Measurements from ENCODE around the gene DND1.

The DND1 gene

DNA sequence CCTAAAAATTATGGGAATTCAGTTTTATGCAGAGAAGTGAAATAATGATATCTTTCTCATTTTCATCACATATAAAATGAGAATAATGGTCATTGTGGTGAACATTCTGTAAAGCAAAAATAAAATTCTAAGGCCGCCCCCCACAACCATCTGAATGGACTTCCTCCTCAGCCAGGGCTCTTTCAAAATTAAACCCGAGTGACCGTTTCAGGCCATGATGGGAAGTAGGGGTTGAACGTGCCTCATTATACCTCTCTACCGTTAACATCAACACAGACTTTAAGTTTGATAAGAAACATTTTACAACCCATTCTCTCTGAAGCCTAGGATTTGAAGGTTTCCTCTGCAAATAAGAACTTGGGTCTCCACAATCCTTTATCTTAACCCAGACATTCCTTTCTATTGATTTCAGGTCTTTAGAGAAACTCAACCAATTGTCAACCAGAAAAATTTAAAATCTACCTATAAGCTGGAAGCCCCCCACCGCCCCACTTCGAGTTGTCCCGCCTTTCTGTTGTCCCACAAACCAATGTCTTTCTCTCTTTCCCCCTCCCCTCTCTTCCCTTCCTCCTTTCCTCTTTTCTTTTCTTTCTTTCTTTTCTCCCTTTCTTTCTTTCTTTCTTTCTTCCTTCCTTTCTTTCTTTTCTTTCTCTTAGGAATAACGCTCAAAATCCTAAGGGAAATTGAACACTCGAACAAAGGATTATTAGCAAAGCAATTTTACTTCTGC lies 35.8 kb downstream of the DND1 start:
- Histone ChIP-seq H3K4me1 (peaks cover 6% of the 10 kb centered on the region), H3K4me3 (ENCODE audit: low read depth, low read length) (no peak overlapping the region), H3K27me3 (no peaks in the 10 kb centered on the region; the same call in 1 of the 2 replicates), H3K36me3 (peaks cover 15% of the 10 kb centered on the region), H3K9me3 (no peaks in the 10 kb centered on the region)
- DNase-seq = no peak
- TF ChIP-seq, protein P1, sequence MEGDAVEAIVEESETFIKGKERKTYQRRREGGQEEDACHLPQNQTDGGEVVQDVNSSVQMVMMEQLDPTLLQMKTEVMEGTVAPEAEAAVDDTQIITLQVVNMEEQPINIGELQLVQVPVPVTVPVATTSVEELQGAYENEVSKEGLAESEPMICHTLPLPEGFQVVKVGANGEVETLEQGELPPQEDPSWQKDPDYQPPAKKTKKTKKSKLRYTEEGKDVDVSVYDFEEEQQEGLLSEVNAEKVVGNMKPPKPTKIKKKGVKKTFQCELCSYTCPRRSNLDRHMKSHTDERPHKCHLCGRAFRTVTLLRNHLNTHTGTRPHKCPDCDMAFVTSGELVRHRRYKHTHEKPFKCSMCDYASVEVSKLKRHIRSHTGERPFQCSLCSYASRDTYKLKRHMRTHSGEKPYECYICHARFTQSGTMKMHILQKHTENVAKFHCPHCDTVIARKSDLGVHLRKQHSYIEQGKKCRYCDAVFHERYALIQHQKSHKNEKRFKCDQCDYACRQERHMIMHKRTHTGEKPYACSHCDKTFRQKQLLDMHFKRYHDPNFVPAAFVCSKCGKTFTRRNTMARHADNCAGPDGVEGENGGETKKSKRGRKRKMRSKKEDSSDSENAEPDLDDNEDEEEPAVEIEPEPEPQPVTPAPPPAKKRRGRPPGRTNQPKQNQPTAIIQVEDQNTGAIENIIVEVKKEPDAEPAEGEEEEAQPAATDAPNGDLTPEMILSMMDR (IDR thresholded peaks at IDR 0.05; ENCODE audit: low read depth, low read length) = no peak

DNA sequence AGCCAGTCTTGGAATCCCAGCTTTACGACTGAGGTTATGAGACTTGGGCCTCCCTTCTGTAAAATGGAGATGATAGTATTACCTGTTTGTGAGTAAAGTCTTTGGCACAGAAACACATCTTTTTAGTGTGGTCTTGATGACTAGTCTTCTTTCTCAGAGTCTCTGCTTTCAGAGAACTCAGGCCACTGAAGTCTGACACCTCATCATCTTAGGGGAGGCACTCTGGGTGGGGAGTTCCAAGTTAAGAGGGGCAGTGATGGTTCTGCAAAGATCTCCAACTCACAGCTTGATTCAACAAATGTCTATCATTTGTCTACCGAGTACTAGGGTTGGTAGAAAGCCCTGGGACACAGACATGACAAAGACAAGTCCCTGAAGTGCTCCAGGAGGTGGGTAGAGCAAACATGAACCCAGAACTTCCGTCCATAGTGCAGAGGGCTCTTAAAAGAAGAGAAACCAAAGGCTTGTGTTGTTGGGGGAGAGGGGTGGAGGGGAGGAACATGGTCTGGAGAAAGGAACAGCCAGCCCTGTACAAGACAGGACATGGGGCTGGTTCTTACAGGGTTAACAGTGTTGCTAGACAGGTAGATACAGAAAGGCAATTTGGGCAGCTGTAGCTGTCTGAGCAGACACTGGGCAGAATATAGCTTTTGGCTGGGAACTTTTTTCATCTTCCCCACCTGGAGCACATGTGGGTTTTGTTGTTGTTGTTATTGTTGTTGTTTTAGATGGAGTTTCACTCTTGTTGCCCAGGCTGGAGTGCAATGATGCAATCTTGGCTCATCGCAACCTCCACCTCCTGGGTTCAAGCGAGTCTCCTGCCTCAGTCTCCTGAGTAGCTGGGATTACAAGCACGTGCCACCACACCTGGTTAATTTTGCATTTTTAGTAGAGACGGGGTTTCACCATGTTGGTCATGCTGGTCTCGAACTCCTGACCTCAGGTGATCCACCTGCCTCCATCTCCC lies 37.8 kb downstream of the DND1 start:
- DNase-seq = no peak
- Histone ChIP-seq H3K36me3 (no peaks in the 10 kb centered on the region), H3K4me3 (ENCODE audit: low read depth, low read length) (no peak overlapping the region), H3K4me1 (peaks cover 7% of the 10 kb centered on the region), H3K27me3 (no peaks in the 10 kb centered on the region; the same call in 1 of the 2 replicates), H3K9me3 (0 out of 2 replicates have a peak, but pooled peaks cover 2% of the 10 kb centered on the region)
- TF ChIP-seq, protein P1 (IDR thresholded peaks at IDR 0.05; ENCODE audit: low read depth, low read length) = no peak

DNA sequence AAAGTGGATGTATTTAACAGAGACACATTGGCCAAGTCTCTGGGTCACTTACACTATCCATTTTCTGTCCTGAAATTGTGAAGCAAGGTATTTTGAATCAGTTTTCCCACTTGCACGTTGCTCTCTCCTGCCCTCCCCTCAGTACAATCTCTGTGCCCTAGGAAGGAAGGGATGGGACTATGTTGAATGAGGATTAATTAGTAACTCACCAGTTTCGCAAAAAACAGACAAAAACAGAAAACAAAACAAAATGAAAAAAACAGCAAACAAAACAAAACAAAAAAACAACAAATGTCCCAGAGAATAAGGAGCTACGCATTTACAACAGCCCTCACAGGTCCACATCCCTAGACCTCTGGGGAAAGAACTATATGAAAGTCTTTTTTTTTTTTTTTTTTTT lies 39.3 kb downstream of the DND1 start:
- Histone ChIP-seq H3K4me3 (ENCODE audit: low read depth, low read length) (no peak overlapping the region), H3K27me3 (no peaks in the 10 kb centered on the region; the same call in 1 of the 2 replicates), H3K9me3 (0 out of 2 replicates have a peak, but pooled peaks cover 2% of the 10 kb centered on the region), H3K4me1 (peaks cover 9% of the 10 kb centered on the region), H3K36me3 (no peaks in the 10 kb centered on the region)
- TF ChIP-seq, protein P1 (IDR thresholded peaks at IDR 0.05; ENCODE audit: low read depth, low read length) = no peak
- no peak for DNase-seq

DNA sequence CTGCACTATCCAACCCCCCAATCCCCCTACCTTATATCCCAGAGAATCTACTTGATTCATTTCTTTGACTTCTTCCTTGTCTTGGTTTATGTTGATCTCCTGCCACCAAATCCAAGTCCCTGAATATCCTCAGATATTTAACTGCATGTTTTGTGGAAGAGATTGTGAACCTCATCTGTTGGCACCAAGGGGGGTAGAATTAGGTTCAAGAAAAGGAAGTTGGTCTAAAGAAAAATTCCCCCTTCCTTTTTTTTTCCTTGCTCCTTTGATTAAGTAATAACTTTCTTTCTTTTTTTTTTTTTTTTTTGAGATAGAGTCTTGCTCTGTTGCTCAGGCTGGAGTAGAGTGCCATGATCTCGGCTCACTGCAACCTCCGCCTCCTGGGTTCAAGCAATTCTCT lies 39.9 kb downstream of the DND1 start:
- Histone ChIP-seq H3K27me3 (no peaks in the 10 kb centered on the region; the same call in 1 of the 2 replicates), H3K4me3 (ENCODE audit: low read depth, low read length) (peak overlapping the region; percentile 58), H3K36me3 (no peaks in the 10 kb centered on the region), H3K9me3 (0 out of 2 replicates have a peak, but pooled peaks cover 2% of the 10 kb centered on the region), H3K4me1 (peaks cover 5% of the 10 kb centered on the region; the same call in 1 of the 2 replicates)
- DNase-seq = no peak
- TF ChIP-seq, protein P1 (IDR thresholded peaks at IDR 0.05; ENCODE audit: low read depth, low read length) = no peak

DNA sequence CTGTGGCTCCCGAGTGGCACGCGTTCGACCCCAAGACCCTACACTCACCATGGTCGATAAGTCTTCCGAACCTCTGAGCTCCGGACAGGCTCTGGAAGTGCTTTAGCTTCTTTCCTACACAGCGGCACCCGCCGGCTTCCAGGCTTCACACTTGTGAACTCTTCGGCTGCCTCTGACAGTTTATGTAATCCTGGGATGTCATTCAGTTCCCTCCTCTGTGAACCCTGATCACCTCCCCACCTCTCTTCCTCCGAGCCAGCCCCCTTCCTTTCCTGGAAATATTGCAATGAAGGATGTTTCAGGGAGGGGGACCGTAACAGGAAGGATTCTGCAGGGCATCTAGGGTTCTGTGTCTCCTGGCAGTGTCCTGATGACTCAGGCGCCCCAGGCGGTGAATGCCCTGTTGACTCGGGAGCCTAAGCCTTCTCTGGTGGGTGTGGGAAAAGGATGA lies 40.3 kb downstream of the DND1 start, which contains the start of gene CD14:
Gene CD14, minus strand, starts transcription at position 155 of the 451 bp plus-strand sequence. Its CDS starts 104 bp downstream, at position 51.
- H3K36me3 ChIP-seq = no peaks in the 10 kb centered on the region
- 0 out of 2 replicates have a peak, but pooled peaks cover 2% of the 10 kb centered on the region for H3K9me3 ChIP-seq
- DNase-seq = peak; percentile 77
- peak within 1 kb of the TSS; percentile 58 for H3K4me3 ChIP-seq (ENCODE audit: low read depth, low read length)
- no peaks in the 10 kb centered on the region; the same call in 1 of the 2 replicates for H3K27me3 ChIP-seq
- TF ChIP-seq, protein P1 (IDR thresholded peaks at IDR 0.05; ENCODE audit: low read depth, low read length) = peak; percentile 25
- H3K4me1 ChIP-seq = peaks cover 5% of the 10 kb centered on the region; the same call in 1 of the 2 replicates
